GM18499 (cell line): ENCODE data around the gene COMMD1.
"Not testable (repeated sequence)": the region's sequence is repeated elsewhere in the genome, so short reads cannot be mapped to it uniquely, and the experiment has no call there.

ENCODE experiments used
- ATAC-seq: cut with Tn5 transposase; IDR thresholded peaks from one replicate; pipeline ENCODE4 v1.9.1; 2021; ENCODE audit warnings: moderate number of reproducible peaks; ENCODE audit not compliant: insufficient read depth, unreplicated experiment

Gene COMMD1

GRCh38 chr2:61922714-61923113 is 17.2 kb downstream of the COMMD1 start:
- ATAC-seq = no peak

DNA sequence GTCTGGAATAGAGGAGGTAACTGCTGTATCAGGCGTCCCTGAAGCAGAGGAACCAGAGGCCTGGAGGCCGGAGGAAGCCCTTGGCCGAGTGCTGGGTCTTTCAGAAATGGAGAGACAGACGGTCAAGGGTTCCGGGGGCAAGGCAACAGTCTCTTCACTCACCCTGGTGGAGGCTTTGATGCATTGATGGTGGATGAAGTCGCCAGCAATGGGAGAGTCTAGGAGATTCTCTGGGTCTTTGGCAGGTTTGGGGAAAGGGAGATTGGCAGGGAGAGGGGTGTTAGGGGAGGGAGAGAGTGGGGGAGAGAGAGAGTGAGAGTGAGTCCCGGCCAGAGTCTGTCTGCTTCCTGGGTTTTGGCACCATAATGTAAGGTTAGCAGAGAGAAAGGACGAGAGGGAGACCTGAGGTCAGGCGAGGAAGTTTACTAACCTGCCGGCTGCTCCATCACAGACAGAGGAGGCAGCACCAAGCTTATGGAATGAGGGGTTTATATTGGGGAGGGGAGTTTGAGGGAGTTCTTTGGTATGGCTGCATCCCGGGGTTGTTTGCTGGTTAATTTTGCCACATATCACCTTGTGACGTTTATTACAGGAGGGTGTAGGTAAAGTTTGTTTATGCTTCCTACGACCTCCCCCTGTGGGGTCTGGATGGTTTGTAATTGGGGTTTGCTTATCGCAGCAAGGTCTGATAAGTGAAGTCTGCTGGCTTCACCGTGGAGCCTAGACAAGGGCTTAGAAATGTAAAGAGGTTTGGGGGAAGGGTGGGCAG is 19.6 kb downstream of the COMMD1 start:
- no peak for ATAC-seq

DNA sequence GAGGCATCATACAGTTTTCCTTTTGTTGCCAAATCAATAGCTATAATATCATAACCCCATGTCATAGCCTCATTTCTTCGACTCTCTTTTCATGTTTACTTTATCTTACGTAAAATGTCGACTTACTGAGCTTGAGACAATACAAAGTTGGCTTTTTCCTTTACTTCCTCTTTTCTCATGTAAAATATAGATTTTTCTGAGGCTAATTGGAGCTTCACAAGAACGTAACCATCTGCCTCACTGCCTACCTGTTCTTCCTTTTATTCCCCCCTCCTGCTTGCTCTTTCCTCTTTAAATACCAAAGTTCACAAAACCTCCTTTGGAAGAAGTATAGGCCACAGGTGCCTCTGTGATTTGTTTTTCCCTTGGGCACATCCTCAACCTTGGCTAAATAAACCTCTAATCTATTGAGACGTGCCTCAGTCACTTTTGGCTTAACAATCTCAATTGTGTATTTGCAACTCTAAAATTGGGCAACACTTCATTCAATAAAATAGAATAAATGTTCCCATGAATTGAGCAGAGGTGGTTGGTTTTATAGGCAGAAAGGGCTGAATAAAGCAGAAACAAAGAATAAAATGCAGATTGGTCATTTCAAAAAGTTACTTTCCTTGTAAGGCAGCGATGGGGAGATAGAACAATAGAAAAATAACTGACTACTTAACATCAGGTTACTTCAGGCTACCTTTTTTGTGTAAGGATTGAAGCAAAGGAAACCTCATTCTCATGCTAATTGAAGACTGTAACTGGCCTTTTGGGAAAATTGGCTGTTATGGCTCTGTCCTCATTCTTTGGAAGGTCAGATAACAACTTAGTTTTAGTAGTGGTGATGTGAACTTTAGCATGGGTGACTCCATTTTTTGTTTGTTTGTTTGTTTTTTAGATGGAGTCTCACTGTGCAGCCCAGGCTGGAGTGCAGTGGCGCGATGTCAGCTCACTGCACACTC is 21.3 kb downstream of the COMMD1 start:
- ATAC-seq = no peak

GRCh38 chr2:61928826-61929461 is 23.5 kb downstream of the COMMD1 start:
- ATAC-seq = no peak

DNA sequence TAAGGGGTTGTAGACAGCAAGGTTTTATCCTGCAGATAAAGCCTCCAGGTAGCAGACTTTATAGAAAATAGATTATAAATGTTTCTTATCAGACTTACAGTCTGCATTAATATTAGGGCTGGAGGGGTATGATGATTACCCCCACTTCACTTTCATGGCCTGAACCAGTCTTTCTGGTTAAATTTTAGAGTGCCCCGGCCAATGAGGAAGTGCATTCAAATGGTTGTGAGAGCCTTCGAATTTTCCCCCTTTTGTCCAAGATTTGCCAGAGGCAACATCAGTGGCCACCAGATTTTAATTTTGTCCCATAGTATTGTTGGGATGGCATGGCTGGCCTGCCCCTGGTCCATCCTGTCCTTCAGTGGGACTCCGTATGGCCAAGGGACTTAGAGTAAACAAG is 31.6 kb downstream of the COMMD1 start:
- ATAC-seq = no peak

GRCh38 chr2:61937886-61938285 is 32.4 kb downstream of the COMMD1 start:
- ATAC-seq = no peak

DNA sequence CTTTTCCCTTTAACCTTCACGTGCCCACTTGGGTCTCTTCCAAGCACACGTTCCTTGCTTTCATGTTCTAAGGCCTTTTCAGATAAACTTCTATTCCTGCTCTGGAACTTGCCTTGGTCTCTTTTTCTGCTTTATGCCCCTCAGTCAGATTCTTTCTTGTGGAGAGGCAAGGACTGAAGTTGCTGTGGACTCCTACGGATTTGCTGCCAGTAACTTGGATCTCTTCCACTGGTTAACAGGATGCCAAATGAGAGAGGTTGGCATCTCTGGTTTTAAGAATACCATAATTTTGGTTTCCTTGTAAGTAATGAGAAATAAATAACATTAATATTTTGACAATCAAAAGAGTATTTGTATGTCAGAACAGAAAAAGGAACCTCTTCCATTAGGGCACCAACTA is 33.0 kb downstream of the COMMD1 start:
- no peak for ATAC-seq

DNA sequence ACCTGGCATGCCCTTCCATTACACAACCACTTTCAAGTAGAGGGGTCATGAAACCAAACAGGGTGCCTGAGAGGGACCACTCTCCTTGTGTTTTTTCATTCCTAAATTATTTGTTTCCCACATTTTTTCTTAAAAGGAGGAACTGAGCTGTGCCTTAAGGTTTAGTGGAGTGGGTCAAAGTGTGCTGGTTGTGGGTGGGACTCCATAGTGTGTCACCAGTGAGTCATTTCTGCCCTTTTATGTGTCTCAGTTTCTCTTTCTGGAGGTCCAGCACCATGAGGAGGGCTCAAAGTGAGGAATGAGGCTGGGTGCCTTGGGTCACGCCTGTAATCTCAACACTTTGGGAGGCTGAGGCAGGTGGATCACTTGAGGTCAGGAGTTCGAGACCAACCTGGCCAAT is 37.8 kb downstream of the COMMD1 start:
- no peak for ATAC-seq

DNA sequence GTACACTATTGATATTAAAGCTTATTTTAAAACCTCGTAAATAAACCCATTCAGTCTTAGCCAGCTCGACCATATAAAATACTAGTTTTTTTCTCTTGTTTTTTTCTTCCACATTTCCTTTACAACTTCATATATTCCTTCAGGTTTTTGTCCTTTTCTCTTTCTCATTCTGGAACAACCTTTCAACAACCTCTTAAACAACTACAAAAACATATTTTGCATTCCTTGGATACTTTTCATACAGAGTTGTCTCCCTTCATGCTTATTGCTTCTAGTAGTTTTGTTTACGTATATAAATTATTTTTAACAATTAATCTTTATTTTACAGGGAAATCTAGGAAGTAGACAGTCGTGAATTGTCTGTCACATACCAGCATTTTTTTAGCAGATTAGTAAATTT is 41.2 kb downstream of the COMMD1 start:
- ATAC-seq = no peak

- ATAC-seq = no peak
Observed at GRCh38 chr2:61948661-61949457, 43.4 kb downstream of the COMMD1 start.

DNA sequence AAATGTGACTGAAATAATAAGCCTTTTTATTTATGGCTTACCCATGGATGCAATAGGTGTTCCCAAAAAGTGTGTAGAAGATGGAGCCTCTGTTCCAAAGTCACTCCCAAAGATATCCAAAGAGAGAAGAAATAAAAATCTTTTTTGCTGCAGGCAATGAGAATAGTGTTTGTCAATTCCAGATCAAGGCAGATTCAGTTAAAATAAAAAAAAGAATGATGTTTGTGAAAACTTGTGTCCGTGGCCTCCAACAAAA is 43.9 kb downstream of the COMMD1 start:
- ATAC-seq = no peak

- no peak for ATAC-seq
Observed at GRCh38 chr2:61949714-61950560, 44.5 kb downstream of the COMMD1 start.

DNA sequence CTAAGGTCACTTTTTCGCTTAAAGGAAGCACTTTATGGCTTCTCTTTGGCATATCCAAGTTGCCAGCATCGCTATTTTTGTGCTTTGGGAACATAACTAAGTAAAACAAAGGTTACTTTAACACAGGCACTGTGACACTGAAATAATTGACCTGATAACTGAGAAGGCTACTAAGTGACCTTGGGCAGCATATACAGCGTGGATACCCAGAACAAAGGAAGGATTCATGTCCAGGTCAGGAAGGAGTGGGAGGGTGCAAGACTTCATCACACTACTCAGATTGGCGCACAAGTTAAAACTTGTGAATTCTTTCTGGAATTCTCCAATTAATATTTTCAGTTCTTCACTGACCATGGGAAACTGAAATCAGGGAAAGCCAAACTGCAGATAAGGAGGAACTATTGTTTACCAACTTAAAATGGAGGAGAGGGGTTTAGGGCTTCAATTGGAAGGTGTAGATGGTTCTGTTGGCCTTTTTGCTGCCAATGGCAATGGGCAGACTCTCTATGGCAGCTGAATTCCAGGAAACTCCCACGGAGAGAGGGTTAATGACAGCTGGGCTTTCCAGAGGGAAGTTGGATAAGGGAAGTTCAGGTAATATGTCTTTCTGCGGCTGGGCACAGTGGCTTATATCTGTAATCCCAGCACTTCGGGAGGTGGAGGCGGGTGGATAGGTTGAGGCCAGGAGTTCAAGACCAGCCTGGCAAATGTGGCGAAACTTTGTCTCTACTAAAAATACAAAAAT is 45.3 kb downstream of the COMMD1 start:
- no peak for ATAC-seq

GRCh38 chr2:61951881-61952280 is 46.4 kb downstream of the COMMD1 start:
- no peak for ATAC-seq

DNA sequence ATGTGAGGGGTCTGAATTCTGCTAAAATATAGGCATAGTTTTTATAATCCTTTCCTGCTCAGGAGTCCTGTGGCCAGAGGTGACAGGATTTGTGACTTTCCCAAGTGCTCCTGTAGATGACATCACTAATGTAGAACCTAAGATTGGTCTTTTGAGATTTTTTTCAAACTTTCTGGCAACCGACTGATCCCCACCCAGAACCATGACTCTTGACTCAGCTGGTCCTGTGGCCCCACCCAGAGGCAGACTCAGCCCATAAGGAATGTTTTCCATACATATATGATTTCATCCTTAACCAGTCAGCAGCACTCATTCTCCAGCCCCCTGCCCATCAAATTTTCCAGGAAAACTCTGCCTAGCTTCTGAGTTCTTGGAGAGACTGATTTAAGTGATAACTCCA is 46.8 kb downstream of the COMMD1 start:
- ATAC-seq = no peak

- ATAC-seq = not testable (repeated sequence)
Observed at GRCh38 chr2:61954856-61955255, 49.4 kb downstream of the COMMD1 start.

DNA sequence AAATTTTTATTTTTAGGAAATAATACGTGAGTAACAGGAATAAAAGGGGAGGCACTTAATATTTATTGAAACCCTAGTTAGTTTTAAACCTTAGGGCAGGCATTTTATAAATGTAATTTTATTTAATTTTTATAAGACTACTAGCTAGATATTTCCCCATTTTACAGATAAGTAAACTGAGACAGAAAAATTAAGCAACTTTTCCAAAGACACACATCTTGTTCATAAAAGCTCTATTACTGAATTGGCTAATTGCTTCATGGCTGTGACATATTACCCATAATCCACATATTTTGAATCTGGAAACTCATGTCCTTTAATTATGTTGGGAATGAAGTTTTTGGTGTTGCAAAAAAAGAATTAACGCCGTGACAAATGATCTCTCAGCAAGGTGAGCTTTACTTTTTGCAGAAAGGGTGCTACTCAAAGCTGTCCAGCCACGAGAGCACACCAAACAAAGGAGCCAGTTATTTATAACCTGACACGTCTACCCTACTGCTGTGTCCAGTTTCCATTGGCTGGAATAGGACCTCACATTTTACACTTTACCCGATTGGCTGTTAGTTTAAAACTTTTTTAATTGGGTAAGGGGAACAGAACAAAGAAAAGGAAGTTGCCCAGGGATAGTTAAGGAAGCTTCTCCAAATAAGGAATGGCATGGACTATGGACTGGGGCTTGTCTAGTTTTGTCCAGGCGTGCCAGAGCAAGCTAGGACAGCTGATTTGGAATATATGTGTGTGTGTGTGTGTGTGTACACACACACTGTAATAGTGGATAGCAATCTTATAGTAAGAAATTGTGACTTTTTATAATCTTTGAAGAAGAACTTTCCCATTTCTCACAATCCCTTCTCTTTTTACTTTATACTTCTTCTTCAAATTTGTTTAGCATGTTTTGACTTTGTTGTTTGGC is 54.2 kb downstream of the COMMD1 start:
- no peak for ATAC-seq
